Chondrocyte (in vitro differentiated cells): ENCODE results near the gene ILF3. TPM values are rescaled to one million over a fixed set of nuclear protein-coding genes. Genes with fewer than 3 reads are reported as not detected.
A peak's percentile ranks its signal among the peaks of the same experiment; 100 is the strongest.
"Not testable (repeated sequence)": the region's sequence is repeated elsewhere in the genome, so short reads cannot be mapped to it uniquely, and the experiment has no call there.

Experiments used
- DNase-seq: peaks from one replicate; pipeline ENCODE4 v3.0.0; 2021; ENCODE audit warnings: mixed read lengths, low spot score
- H3K27ac Mint-ChIP-seq: one replicate; pipeline ENCODE4 v1.8.0; 2021; ENCODE audit warnings: mild to moderate bottlenecking, moderate library complexity, mixed read lengths; ENCODE audit not compliant: unreplicated experiment
- H3K27me3 Mint-ChIP-seq: 2 replicates; pipeline ENCODE4 v1.8.0; 2021; ENCODE audit warnings: low read depth, mixed read lengths
- H3K36me3 Mint-ChIP-seq: 2 replicates; pipeline ENCODE4 v1.8.0; 2021; ENCODE audit warnings: low read depth, mixed read lengths
- H3K4me1 Mint-ChIP-seq: 2 replicates; pipeline ENCODE4 v1.8.0; 2021; ENCODE audit warnings: low read depth, mild to moderate bottlenecking, mixed read lengths
- H3K4me3 Mint-ChIP-seq: one replicate; pipeline ENCODE4 v1.8.0; 2021; ENCODE audit warnings: mild to moderate bottlenecking, moderate library complexity, mixed read lengths; ENCODE audit not compliant: unreplicated experiment
- H3K9me3 Mint-ChIP-seq: 2 replicates; pipeline ENCODE4 v1.8.0; 2021; ENCODE audit warnings: low read depth, mixed read lengths
- CTCF ChIP-seq: fragments of 200-600 bp; sonication (generic); IDR thresholded peaks from 2 replicates; pipeline ENCODE4 v1.5.0; 2021; ENCODE audit warnings: antibody characterized with exemption, mild to moderate bottlenecking, moderate library complexity
- total RNA-seq: library from RNA; stranded (reverse); gene quantifications from 3 replicates; pipeline ENCODE4 v1.2.1, GENCODE V29; 2021

ILF3 gene
- total RNA-seq, 1 donor from 2014 or later = 156 TPM

GRCh38 chr19:10660346-10660745 is 6.2 kb downstream of the ILF3 start:
- no peak overlapping the region for H3K4me3 Mint-ChIP-seq
- TF ChIP-seq CTCF = no peak
- peak overlapping the region; percentile 64 for H3K27ac Mint-ChIP-seq
- no peaks in the 10 kb centered on the region for H3K27me3 Mint-ChIP-seq
- peaks cover 46% of the 10 kb centered on the region for H3K4me1 Mint-ChIP-seq
- DNase-seq = no peak
- H3K9me3 Mint-ChIP-seq = no peaks in the 10 kb centered on the region
- peaks cover 3% of the 10 kb centered on the region for H3K36me3 Mint-ChIP-seq

- Mint-ChIP-seq H3K4me1 (peaks cover 30% of the 10 kb centered on the region), H3K4me3 (no peak overlapping the region), H3K36me3 (peaks cover 3% of the 10 kb centered on the region), H3K9me3 (no peaks in the 10 kb centered on the region), H3K27me3 (no peaks in the 10 kb centered on the region), H3K27ac (no peak overlapping the region)
- DNase-seq = no peak
- TF ChIP-seq CTCF = no peak
These were observed 7.8 kb downstream of the ILF3 start for GRCh38 chr19:10661946-10662345.

DNA sequence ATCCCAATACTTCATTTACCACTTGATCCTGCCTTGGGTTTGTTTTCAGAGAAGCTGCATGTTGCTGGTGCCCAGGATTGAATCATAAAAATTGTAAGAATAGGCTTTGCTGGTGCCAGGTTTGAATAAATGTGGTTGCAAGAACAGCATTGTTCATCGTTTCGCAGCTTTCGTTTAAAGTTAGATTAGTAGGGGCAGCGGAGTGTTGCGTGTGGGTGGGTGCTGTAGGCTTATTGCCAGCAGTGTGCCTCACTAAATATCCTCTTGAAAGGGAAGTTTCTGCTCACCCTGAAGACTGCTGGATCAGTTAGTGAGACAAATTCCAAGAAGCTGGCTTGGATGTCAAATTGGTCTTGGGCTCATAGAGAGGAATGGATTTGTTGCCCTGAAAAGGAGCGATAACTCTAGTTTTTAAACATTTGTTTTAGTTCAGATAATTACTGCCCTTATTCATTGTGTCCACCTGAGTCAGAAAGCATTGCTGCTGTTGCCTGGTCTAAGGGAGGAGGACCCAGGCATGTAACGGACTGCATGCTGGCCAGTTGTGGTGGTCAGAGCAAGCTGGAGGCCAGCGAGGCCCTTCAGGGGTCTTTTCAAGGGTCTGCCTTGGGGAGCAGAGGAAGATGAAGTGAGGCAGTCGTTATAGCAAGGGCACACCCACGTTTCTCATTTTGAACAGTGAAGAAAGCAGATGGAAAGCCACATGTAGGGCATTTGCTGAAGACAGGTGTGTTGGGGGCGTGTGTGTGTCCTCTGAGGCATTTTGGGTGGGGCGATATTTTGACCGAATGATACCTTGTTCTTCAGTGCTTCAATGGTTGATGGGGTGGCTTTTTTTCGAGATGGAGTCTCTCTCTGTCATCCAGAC is 8.5 kb downstream of the ILF3 start:
- Mint-ChIP-seq H3K9me3 (no peaks in the 10 kb centered on the region), H3K36me3 (no peaks in the 10 kb centered on the region), H3K27me3 (no peaks in the 10 kb centered on the region), H3K4me3 (no peak overlapping the region), H3K27ac (peak overlapping the region; percentile 74), H3K4me1 (peaks cover 26% of the 10 kb centered on the region)
- no peak for TF ChIP-seq CTCF
- no peak for DNase-seq

- H3K36me3 Mint-ChIP-seq = not testable (repeated sequence)
These were observed 9.1 kb downstream of the ILF3 start for GRCh38 chr19:10663252-10663563.

DNA sequence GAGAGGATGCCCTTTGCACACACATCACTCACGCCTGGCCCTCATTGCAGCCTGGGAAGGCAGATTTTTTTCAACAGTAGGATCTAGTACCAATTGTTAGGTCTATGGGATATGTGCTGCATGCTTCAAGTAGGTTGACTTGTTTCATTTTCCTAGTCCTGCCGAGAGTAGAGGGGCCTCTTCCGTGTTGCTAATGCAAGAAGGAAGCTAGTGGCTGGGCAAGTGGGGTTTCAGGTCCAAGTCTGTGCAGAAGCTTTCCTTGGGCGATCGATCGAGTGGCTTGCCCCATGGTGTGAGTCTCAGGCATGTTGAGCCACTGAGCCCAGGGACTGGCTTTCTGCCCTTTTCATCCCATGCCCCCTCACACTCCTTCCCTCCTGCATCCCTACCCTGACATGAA is 13.7 kb downstream of the ILF3 start:
- no peak for TF ChIP-seq CTCF
- no peak overlapping the region for H3K4me3 Mint-ChIP-seq
- peaks cover 7% of the 10 kb centered on the region for H3K36me3 Mint-ChIP-seq
- H3K9me3 Mint-ChIP-seq = no peaks in the 10 kb centered on the region
- no peak overlapping the region for H3K27ac Mint-ChIP-seq
- H3K4me1 Mint-ChIP-seq = peaks cover 33% of the 10 kb centered on the region
- H3K27me3 Mint-ChIP-seq = no peaks in the 10 kb centered on the region
- DNase-seq = no peak

More at GRCh38 chr19:10663252-10663563, 9.1 kb downstream of the ILF3 start:
- not testable (repeated sequence) for H3K27me3 Mint-ChIP-seq, H3K27ac Mint-ChIP-seq, H3K4me3 Mint-ChIP-seq, DNase-seq, H3K9me3 Mint-ChIP-seq
- peaks cover 30% of the 10 kb centered on the region for H3K4me1 Mint-ChIP-seq

DNA sequence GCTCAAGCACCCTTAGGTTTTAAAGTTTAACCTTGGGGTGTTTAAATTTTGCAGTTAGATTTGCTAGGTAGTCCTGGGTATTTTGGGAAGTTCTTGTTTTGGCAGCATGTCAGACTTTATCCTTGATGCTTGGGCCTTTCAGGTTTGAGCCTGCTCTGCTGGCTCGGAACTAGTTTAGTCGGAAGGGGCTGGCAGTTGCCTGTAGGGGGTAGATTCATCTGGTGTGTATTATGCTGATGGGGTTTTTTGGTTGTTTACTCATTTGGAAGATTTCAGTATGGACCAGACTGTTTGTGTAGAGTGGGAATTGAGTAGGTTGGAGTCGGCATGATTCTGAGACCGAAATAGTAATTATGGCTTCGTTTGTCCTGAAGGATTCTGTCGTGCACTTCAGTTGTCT is 15.1 kb downstream of the ILF3 start:
- peak overlapping the region; percentile 64 for H3K27ac Mint-ChIP-seq

More for the DNA sequence above, 15.1 kb downstream of the ILF3 start:
- no peak for DNase-seq
- no peaks in the 10 kb centered on the region for H3K9me3 Mint-ChIP-seq
- H3K4me3 Mint-ChIP-seq = no peak overlapping the region
- no peaks in the 10 kb centered on the region for H3K27me3 Mint-ChIP-seq
- peaks cover 11% of the 10 kb centered on the region for H3K36me3 Mint-ChIP-seq
- peaks cover 28% of the 10 kb centered on the region for H3K4me1 Mint-ChIP-seq
- no peak for TF ChIP-seq CTCF
